ENCODE measurements around the gene HOXD11.

Gene HOXD11

DNA sequence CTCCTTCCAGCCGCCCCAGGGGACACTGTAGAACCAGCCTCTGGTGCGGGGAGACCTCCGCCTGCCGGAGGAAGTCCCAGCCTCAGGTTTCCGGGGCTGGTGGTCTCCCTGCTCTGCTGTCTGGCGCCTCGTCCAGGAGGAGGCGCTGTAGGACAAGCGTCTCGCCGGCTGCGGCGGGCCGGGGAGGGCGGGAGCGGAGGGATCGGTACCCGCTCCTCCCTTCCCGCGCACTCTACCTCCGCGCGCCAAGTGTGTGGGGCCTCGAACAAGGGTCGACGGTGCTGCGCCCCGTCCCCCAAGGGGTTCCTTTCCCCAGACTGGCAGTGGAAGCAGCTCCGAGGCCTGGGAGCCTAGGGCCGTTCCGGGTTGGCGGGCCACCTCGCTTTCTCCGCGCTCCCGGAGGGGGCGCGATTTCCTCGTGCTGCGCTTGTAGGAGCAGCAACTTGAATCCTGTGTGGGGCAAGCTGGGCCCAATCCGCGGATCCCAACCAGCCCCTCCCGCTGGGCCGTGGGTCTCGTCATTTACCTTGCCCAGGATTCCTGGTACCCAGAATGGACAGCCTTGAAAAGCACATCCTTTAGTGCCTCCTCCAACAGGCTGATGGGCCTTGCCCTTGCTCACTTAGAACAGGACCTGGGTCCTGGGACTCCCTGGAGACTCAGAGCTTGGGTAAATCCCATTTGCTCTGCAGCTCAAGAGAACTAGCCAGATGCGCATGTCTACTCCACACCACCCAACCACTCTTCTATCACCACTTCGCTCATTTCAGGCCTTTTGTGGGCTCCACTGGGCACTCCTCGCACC is 33.6 kb downstream of the HOXD11 start:
- TF ChIP-seq ZBTB7A (IDR thresholded peaks at IDR 0.05; ENCODE audit: low read depth) (peak; percentile 93), NFIC (IDR thresholded peaks at IDR 0.05) (no peak), TAF1 (IDR thresholded peaks at IDR 0.05; ENCODE audit: low read depth) (no peak), EGR1 (IDR thresholded peaks at IDR 0.05) (no peak), EP300 (IDR thresholded peaks at IDR 0.05; ENCODE audit: borderline replicate concordance) (peak; percentile 13; the same call in 1 of the 2 replicates), RAD21 (IDR thresholded peaks at IDR 0.05; ENCODE audit: low read depth) (peak; percentile 86)
- TF ChIP-seq, protein P1, sequence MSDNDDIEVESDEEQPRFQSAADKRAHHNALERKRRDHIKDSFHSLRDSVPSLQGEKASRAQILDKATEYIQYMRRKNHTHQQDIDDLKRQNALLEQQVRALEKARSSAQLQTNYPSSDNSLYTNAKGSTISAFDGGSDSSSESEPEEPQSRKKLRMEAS (IDR thresholded peaks at IDR 0.05) = peak; percentile 81

DNA sequence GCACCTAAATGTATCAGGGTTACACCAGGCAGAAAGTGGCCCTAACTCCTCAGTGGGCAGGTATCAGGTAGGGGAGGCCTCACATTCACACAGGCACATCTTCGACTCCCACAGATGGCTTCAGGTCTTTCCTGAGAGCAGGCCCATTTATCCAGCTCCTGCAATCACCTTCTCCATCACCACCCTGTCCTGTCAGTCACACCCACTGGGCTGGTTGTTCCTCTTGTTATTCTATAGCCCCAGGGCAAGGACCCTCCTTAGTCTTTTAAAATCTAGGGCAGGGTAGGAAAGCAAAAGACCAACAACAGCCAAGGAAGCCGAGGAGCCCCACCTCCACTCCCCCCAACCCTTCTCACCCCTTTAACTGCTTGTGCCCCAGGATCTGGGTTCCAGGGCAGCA is 35.2 kb downstream of the HOXD11 start:
- no peak for TF ChIP-seq ZBTB7A (IDR thresholded peaks at IDR 0.05; ENCODE audit: low read depth)
- TF ChIP-seq EP300 (IDR thresholded peaks at IDR 0.05; ENCODE audit: borderline replicate concordance) = no peak
- no peak for TF ChIP-seq RAD21 (IDR thresholded peaks at IDR 0.05; ENCODE audit: low read depth)
- TF ChIP-seq CEBPB (IDR thresholded peaks at IDR 0.05) = no peak
- no peak for TF ChIP-seq TAF1 (IDR thresholded peaks at IDR 0.05; ENCODE audit: low read depth)
- TF ChIP-seq, protein P2, sequence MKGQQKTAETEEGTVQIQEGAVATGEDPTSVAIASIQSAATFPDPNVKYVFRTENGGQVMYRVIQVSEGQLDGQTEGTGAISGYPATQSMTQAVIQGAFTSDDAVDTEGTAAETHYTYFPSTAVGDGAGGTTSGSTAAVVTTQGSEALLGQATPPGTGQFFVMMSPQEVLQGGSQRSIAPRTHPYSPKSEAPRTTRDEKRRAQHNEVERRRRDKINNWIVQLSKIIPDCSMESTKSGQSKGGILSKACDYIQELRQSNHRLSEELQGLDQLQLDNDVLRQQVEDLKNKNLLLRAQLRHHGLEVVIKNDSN (IDR thresholded peaks at IDR 0.05) = no peak
- TF ChIP-seq, protein P1 (IDR thresholded peaks at IDR 0.05) = no peak
- no peak for TF ChIP-seq EGR1 (IDR thresholded peaks at IDR 0.05)
- TF ChIP-seq, protein P3, sequence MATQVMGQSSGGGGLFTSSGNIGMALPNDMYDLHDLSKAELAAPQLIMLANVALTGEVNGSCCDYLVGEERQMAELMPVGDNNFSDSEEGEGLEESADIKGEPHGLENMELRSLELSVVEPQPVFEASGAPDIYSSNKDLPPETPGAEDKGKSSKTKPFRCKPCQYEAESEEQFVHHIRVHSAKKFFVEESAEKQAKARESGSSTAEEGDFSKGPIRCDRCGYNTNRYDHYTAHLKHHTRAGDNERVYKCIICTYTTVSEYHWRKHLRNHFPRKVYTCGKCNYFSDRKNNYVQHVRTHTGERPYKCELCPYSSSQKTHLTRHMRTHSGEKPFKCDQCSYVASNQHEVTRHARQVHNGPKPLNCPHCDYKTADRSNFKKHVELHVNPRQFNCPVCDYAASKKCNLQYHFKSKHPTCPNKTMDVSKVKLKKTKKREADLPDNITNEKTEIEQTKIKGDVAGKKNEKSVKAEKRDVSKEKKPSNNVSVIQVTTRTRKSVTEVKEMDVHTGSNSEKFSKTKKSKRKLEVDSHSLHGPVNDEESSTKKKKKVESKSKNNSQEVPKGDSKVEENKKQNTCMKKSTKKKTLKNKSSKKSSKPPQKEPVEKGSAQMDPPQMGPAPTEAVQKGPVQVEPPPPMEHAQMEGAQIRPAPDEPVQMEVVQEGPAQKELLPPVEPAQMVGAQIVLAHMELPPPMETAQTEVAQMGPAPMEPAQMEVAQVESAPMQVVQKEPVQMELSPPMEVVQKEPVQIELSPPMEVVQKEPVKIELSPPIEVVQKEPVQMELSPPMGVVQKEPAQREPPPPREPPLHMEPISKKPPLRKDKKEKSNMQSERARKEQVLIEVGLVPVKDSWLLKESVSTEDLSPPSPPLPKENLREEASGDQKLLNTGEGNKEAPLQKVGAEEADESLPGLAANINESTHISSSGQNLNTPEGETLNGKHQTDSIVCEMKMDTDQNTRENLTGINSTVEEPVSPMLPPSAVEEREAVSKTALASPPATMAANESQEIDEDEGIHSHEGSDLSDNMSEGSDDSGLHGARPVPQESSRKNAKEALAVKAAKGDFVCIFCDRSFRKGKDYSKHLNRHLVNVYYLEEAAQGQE (IDR thresholded peaks at IDR 0.05; ENCODE audit: low read depth) = no peak
- TF ChIP-seq YY1 (IDR thresholded peaks at IDR 0.05; ENCODE audit: low read depth) = no peak
- TF ChIP-seq FOXM1 (IDR thresholded peaks at IDR 0.05; ENCODE audit: borderline replicate concordance, low read depth) = no peak
- no peak for TF ChIP-seq TCF12 (IDR thresholded peaks at IDR 0.05; ENCODE audit: low read depth)
- no peak for TF ChIP-seq NFIC (IDR thresholded peaks at IDR 0.05)
- TF ChIP-seq CREB1 (IDR thresholded peaks at IDR 0.05; ENCODE audit: low read depth) = no peak
- no peak for TF ChIP-seq TEAD4 (IDR thresholded peaks at IDR 0.05)

DNA sequence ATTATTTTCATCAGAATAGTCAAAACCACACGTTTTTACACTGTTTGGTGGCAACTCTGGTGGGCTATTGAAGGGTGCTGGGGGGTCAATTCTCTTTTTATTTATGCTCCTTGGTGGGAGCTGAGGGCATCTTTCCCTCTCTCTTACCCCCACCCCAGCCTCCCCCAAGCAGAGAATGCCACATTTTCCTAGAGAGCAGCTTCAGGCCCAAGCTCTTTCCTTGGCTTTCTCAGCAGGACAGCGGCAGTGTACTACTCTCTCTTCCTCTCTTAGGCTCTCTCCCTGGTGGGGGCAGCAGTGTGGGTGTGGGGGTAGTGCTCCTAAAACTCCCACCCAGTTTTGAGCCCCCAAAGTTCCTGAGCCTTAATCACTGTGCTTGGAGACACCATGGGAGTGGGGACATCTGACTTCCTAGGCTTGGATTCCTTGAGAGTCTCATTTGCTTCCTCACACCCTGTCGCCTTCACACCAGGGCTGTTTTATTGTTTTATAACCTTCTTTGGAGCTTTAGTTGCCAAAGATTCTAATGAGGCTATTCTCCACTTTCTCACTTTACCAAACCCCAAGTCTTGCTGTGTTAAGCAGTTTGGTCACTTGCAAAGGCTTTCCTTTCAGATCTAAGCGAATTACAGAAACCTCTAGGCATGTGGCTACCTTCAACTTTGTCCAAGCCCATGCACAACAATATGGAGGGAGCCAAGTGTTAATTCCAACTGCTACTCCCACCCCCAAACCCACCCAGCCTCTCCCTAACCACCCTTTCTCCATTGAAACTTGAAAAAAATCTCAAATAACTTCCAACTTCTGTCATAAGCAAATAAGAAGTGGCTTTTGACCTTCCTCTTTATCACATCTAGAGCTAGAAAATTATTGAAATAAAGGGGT is 38.2 kb downstream of the HOXD11 start:
- no peak for TF ChIP-seq TCF12 (IDR thresholded peaks at IDR 0.05; ENCODE audit: low read depth)
- no peak for TF ChIP-seq YY1 (IDR thresholded peaks at IDR 0.05; ENCODE audit: low read depth)
- no peak for TF ChIP-seq CREB1 (IDR thresholded peaks at IDR 0.05; ENCODE audit: low read depth)
- TF ChIP-seq ZBTB7A (IDR thresholded peaks at IDR 0.05; ENCODE audit: low read depth) = no peak
- TF ChIP-seq CEBPB (IDR thresholded peaks at IDR 0.05) = no peak
- TF ChIP-seq EP300 (IDR thresholded peaks at IDR 0.05; ENCODE audit: borderline replicate concordance) = no peak
- no peak for TF ChIP-seq RAD21 (IDR thresholded peaks at IDR 0.05; ENCODE audit: low read depth)
- TF ChIP-seq, protein P3 (IDR thresholded peaks at IDR 0.05; ENCODE audit: low read depth) = no peak
- TF ChIP-seq TEAD4 (IDR thresholded peaks at IDR 0.05) = no peak
- no peak for TF ChIP-seq FOXM1 (IDR thresholded peaks at IDR 0.05; ENCODE audit: borderline replicate concordance, low read depth)
- TF ChIP-seq NFIC (IDR thresholded peaks at IDR 0.05) = no peak
- TF ChIP-seq, protein P2 (IDR thresholded peaks at IDR 0.05) = no peak
- TF ChIP-seq TAF1 (IDR thresholded peaks at IDR 0.05; ENCODE audit: low read depth) = no peak

DNA sequence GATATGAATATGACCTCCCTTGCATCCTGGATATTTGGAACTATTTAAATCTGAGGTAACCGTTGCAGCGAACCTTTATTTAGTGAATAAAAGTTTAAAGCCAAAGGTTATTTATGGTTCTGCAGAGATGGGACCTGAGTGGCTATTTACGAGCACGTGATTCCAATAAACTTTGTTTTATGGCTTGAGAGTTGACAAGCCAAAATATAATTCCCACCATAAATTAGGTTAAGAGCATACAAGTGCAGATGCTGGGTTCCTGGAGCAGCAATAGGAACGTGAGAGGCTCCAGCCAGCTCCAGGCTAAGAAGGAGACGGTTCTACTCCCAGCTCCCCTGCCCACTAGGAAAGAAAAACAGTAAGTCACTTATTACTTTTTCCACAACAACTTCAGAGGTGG is 39.0 kb downstream of the HOXD11 start:
- TF ChIP-seq YY1 (IDR thresholded peaks at IDR 0.05; ENCODE audit: low read depth) (no peak), ZBTB7A (IDR thresholded peaks at IDR 0.05; ENCODE audit: low read depth) (no peak), TCF12 (IDR thresholded peaks at IDR 0.05; ENCODE audit: low read depth) (no peak), CEBPB (IDR thresholded peaks at IDR 0.05) (no peak), EP300 (IDR thresholded peaks at IDR 0.05; ENCODE audit: borderline replicate concordance) (no peak), CREB1 (IDR thresholded peaks at IDR 0.05; ENCODE audit: low read depth) (no peak), EGR1 (IDR thresholded peaks at IDR 0.05) (no peak), TAF1 (IDR thresholded peaks at IDR 0.05; ENCODE audit: low read depth) (no peak), RAD21 (IDR thresholded peaks at IDR 0.05; ENCODE audit: low read depth) (no peak), TEAD4 (IDR thresholded peaks at IDR 0.05) (no peak), FOXM1 (IDR thresholded peaks at IDR 0.05; ENCODE audit: borderline replicate concordance, low read depth) (no peak), NFIC (IDR thresholded peaks at IDR 0.05) (no peak)
- TF ChIP-seq, protein P3 (IDR thresholded peaks at IDR 0.05; ENCODE audit: low read depth) = no peak
- TF ChIP-seq, protein P2 (IDR thresholded peaks at IDR 0.05) = no peak
- TF ChIP-seq, protein P1 (IDR thresholded peaks at IDR 0.05) = no peak

Measured in Ishikawa (cell line).